ENCODE measurements around the gene PSMD1.

PSMD1 gene

GRCh38 chr2:231211486-231211885 lies 154.8 kb downstream of the PSMD1 start:
- no peak for ATAC-seq
- TF ChIP-seq ARNTL (CRISPR knock-in tag; IDR thresholded peaks at IDR 0.05; ENCODE audit: borderline replicate concordance, low read depth) (no peak), PPARA (CRISPR knock-in tag; IDR thresholded peaks at IDR 0.05; ENCODE audit: borderline replicate concordance) (no peak), ZFP30 (CRISPR knock-in tag; IDR thresholded peaks at IDR 0.05) (no peak), TCF4 (CRISPR knock-in tag; IDR thresholded peaks at IDR 0.05; ENCODE audit: borderline replicate concordance) (no peak), RARB (CRISPR knock-in tag; IDR thresholded peaks at IDR 0.05) (no peak), ISL1 (CRISPR knock-in tag; IDR thresholded peaks at IDR 0.05) (no peak), CSDC2 (CRISPR knock-in tag; IDR thresholded peaks at IDR 0.05) (no peak), OSR1 (CRISPR knock-in tag; IDR thresholded peaks at IDR 0.05) (no peak), ZNF8 (CRISPR knock-in tag; IDR thresholded peaks at IDR 0.05) (no peak), ESRRG (CRISPR knock-in tag; IDR thresholded peaks at IDR 0.05) (no peak), BACH2 (CRISPR knock-in tag; IDR thresholded peaks at IDR 0.05; ENCODE audit: borderline replicate concordance) (no peak), GLIS3 (CRISPR knock-in tag; IDR thresholded peaks at IDR 0.05) (no peak), CSRNP3 (CRISPR knock-in tag; IDR thresholded peaks at IDR 0.05) (no peak), TOX (CRISPR knock-in tag; IDR thresholded peaks at IDR 0.05; ENCODE audit: borderline replicate concordance) (no peak), CREB5 (CRISPR knock-in tag; IDR thresholded peaks at IDR 0.05; ENCODE audit: low read depth) (no peak)
- TF ChIP-seq, protein P1, sequence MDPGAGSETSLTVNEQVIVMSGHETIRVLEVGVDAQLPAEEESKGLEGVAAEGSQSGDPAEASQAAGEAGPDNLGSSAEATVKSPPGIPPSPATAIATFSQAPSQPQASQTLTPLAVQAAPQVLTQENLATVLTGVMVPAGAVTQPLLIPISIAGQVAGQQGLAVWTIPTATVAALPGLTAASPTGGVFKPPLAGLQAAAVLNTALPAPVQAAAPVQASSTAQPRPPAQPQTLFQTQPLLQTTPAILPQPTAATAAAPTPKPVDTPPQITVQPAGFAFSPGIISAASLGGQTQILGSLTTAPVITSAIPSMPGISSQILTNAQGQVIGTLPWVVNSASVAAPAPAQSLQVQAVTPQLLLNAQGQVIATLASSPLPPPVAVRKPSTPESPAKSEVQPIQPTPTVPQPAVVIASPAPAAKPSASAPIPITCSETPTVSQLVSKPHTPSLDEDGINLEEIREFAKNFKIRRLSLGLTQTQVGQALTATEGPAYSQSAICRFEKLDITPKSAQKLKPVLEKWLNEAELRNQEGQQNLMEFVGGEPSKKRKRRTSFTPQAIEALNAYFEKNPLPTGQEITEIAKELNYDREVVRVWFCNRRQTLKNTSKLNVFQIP (CRISPR knock-in tag; IDR thresholded peaks at IDR 0.05; ENCODE audit: borderline replicate concordance, low read depth): no peak
- TF ChIP-seq, protein P2, sequence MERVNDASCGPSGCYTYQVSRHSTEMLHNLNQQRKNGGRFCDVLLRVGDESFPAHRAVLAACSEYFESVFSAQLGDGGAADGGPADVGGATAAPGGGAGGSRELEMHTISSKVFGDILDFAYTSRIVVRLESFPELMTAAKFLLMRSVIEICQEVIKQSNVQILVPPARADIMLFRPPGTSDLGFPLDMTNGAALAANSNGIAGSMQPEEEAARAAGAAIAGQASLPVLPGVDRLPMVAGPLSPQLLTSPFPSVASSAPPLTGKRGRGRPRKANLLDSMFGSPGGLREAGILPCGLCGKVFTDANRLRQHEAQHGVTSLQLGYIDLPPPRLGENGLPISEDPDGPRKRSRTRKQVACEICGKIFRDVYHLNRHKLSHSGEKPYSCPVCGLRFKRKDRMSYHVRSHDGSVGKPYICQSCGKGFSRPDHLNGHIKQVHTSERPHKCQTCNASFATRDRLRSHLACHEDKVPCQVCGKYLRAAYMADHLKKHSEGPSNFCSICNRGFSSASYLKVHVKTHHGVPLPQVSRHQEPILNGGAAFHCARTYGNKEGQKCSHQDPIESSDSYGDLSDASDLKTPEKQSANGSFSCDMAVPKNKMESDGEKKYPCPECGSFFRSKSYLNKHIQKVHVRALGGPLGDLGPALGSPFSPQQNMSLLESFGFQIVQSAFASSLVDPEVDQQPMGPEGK (CRISPR knock-in tag; IDR thresholded peaks at IDR 0.05; ENCODE audit: borderline replicate concordance): no peak

DNA sequence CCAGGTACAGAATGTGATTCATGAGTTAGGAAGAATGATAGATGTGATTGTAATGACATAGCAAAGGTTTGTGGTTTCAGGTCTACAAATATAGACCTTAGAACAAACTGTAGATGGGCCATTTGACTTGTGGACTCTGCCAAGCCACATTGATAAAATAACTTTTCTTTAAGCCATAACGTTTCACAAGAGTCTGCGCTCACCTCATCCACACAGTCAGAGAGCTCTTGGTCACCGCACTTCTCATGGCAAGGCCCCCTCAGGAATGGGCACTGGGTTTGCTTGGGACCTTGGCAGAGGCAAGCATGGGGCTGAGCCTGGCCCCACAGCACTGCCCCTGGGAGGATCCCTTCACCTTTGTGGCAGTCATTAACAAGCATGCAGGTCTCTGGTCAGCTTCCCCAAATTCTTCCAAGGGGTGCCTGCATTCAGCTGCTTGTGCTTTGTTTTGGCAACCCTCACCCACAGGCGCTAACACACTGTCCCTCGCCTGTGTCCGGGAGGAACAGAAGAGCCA lies 155.7 kb downstream of the PSMD1 start:
- ATAC-seq: no peak
- TF ChIP-seq GLIS3 (CRISPR knock-in tag; IDR thresholded peaks at IDR 0.05) (no peak), ARNTL (CRISPR knock-in tag; IDR thresholded peaks at IDR 0.05; ENCODE audit: borderline replicate concordance, low read depth) (no peak), ZFP30 (CRISPR knock-in tag; IDR thresholded peaks at IDR 0.05) (no peak), ZFP3 (CRISPR knock-in tag; IDR thresholded peaks at IDR 0.05) (no peak)

- no peak for ATAC-seq
- TF ChIP-seq RARB (CRISPR knock-in tag; IDR thresholded peaks at IDR 0.05): no peak
- TF ChIP-seq TOX (CRISPR knock-in tag; IDR thresholded peaks at IDR 0.05; ENCODE audit: borderline replicate concordance): no peak
- TF ChIP-seq TCF4 (CRISPR knock-in tag; IDR thresholded peaks at IDR 0.05; ENCODE audit: borderline replicate concordance): no peak
- TF ChIP-seq CREB5 (CRISPR knock-in tag; IDR thresholded peaks at IDR 0.05; ENCODE audit: low read depth): no peak
- no peak for TF ChIP-seq ZNF70 (CRISPR knock-in tag; IDR thresholded peaks at IDR 0.05)
- no peak for TF ChIP-seq ISL1 (CRISPR knock-in tag; IDR thresholded peaks at IDR 0.05)
- no peak for TF ChIP-seq GLIS3 (CRISPR knock-in tag; IDR thresholded peaks at IDR 0.05)
- TF ChIP-seq ZFP30 (CRISPR knock-in tag; IDR thresholded peaks at IDR 0.05): no peak
- no peak for TF ChIP-seq OSR1 (CRISPR knock-in tag; IDR thresholded peaks at IDR 0.05)
- TF ChIP-seq, protein P2 (CRISPR knock-in tag; IDR thresholded peaks at IDR 0.05; ENCODE audit: borderline replicate concordance): no peak
- no peak for TF ChIP-seq ZNF565 (CRISPR knock-in tag; conservative IDR thresholded peaks at IDR 0.05; ENCODE audit: low read depth)
- TF ChIP-seq PPARA (CRISPR knock-in tag; IDR thresholded peaks at IDR 0.05; ENCODE audit: borderline replicate concordance): no peak
- TF ChIP-seq ZC3H10 (CRISPR knock-in tag; IDR thresholded peaks at IDR 0.05): no peak
- TF ChIP-seq ZNF8 (CRISPR knock-in tag; IDR thresholded peaks at IDR 0.05): no peak
These were observed 157.4 kb downstream of the PSMD1 start for GRCh38 chr2:231213931-231214642.
